GM19397 (cell line): ENCODE results near the gene WIPF2.

Experiments
- ATAC-seq: cut with Tn5 transposase; IDR thresholded peaks from one replicate; pipeline ENCODE4 v1.9.1; 2021; ENCODE audit warnings: mild to moderate bottlenecking, moderate library complexity; ENCODE audit not compliant: unreplicated experiment

WIPF2 gene

GRCh38 chr17:40244255-40244654 lies 25.2 kb downstream of the WIPF2 start:
- ATAC-seq: no peak

DNA sequence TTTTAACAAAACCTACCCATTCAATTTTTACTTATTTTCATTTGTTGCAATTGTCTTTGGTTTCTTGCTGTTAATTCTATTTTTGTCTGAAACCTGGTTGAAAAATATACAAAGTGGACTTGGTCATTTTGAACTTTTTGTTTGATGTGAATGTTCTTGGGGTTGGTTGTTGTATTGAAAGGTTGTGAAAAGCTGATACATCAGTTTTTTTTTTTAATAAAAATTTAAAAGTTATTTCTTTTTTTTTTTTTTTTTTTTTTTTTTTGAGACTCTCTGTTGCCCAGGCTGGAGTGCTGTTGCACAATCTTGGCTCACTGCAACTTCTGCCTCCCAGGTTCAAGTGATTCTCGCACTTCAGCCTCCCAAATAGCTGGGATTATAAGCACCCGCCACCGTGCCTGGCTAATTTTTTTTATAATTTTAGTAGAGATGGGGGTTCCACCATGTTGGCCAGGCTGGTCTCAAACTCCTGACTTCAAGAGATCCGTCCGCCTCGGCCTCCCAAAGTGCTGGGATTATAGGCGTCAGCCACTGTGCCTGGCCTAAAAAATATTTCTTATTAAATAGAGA lies 28.9 kb downstream of the WIPF2 start:
- no peak for ATAC-seq

DNA sequence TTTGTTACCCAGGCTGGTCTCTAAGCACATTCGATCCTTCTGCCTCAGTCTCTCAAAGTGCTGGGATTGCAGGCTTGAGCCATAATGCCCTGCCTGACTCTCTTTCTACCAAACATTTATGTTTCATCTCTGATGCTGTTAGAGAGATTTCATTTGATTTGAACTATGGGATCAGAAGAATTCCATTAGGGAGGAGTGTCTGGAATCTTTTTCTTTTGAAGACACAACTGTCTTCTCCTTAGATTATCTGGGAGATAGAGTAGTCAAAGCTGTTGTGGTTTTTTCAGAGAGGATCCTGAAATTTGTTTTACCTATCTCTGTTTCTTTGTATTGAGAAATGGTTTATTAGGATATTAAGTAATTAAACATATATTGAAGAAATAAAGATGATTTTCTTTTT lies 29.4 kb downstream of the WIPF2 start:
- no peak for ATAC-seq

- ATAC-seq: no peak
Observed at GRCh38 chr17:40251576-40251975, 32.5 kb downstream of the WIPF2 start.

DNA sequence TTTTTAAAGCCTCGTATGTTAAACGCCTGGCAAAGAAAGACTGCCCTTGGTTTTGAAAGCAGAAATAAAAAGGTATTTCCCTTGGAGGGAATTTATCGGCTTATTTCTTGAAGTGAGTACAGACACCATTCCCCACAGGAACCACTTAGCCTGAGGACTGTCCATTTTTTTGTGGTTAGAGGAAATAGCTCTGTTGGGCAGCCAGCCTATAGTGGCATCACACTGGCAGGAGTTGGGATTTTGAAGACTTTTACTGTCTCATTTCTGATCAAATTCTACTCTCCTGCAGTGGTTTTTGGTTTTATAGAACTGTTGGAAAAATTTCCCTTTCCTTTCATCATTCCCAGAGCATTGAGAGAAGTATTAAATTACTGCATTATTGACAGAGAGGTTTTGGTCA lies 34.5 kb downstream of the WIPF2 start:
- no peak for ATAC-seq

DNA sequence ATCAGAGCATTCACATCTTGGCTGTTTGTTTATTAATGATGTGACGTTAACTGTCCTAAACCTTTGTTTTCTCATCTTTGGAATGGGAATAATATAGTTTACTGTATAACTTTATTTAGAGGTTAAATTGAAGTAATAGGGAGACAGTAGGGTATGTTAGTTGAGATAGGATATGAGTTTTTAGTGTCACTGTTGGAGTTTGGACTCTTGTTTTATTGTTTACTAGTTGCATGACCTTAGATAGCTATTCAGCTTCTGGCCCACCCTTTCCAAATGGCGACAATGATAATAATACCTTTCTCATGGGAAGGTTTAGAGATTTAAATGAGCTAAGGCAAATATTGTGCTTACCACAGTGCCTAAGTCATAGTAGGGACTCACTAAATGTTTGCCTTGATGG lies 40.4 kb downstream of the WIPF2 start:
- ATAC-seq: no peak

DNA sequence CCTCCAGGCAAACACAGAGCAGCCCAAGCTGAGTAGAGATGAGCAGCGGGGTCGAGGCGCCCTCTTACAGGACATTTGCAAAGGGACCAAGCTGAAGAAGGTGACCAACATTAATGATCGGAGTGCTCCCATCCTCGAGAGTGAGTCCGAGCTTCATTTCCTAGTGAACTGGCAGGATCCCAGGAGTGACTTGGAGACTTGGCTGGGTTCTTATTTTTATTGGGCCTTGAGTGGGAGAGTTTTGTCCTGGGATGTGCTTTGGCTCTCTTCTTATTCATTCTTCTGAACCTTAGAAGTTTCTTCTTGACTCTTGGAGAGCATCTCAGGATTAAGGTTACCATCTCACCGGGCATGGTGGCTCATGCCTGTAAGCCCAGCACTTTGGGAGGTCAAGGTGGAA lies 41.4 kb downstream of the WIPF2 start:
- ATAC-seq: no peak

- no peak for ATAC-seq
Observed at GRCh38 chr17:40264458-40265185, 45.5 kb downstream of the WIPF2 start.

GRCh38 chr17:40265337-40265736 lies 46.2 kb downstream of the WIPF2 start:
- ATAC-seq: no peak

DNA sequence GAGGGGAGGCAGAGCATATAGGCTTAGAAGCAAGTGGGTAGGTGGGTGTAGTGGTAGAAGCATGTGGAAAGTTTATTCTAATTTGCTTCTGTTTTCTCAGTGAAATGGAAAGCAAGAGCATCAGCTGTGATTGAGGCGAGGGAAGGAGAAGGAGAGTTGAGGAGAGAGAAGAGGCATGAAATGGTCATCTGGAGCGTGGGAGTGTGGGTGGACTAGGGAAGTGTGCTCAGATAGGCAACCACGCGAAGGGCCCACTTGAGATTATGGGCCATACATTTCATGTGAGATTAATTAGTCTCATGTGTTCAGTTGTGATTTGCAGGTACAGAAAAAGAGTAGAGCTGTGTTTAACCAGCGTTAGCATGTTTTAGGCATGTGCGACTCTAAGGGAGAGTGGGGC lies 47.8 kb downstream of the WIPF2 start:
- no peak for ATAC-seq

DNA sequence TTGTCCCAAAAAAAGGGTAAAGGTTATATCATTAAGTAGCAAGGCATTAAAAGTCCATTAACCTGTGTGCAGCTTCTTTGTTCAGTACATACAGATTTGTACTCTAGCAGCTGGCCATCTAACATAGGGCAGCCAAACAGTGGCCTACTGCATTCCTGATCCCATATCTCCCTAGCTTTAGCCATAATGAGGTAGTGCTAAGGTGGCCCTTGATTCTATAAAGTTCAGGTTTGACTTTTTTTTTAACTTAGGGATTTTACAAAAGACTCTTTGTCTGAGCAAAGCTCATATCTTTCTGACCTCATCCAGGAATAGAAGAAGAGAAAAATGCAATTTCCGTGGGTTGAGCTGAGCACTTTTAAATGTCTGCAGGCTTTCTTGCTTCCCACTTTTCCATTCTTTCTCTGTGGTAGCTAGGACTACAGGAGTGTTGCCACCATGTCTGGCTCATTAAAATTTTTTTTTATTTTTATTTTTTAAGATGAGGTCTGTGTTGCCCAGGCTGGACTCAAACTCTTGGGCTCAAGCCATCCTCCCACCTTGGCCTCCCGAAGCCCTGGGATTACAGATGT lies 49.1 kb downstream of the WIPF2 start:
- no peak for ATAC-seq

GRCh38 chr17:40278414-40278813 lies 59.3 kb downstream of the WIPF2 start:
- no peak for ATAC-seq

DNA sequence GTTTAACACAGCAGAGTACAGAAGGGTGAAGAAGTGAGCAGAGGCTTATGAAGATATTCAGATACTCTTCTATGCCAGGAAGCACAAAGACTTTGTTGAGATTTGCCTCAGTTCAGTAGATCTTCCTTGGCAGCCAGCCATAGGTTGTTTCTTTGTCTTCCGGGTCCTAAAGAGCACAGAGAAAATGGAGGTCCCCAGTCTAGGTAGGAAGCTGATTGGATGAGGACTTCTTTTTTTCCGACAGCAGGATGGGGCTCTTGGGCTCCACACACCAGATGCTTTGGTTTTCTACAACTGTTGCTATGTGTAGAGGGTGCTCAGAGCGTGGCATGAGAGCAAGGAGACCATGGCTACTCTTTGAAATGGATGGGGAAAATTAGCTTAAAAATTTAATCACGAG lies 60.3 kb downstream of the WIPF2 start:
- no peak for ATAC-seq

DNA sequence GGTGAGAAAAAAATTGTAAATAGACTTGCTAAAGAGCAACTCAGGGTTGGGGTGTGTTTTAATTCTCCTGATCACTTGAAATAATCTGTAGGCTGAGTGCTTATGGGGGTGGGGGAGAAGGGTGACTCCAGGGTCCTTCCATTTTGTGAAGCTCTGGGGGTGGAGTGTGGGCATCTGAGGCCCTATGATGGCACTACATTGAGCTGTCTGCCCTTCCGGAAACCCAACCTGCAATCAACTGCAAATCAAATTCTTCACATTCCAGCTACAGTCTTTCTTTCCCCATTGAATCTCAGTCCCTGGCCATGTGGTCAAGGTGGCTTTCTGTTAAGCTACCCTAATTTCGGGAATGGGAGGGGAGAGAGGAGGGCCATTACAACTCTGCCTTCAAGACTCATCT lies 62.6 kb downstream of the WIPF2 start:
- ATAC-seq: no peak

- ATAC-seq: no peak
Observed at GRCh38 chr17:40283662-40284061, 64.6 kb downstream of the WIPF2 start.

GRCh38 chr17:40284085-40284713 lies 65.1 kb downstream of the WIPF2 start:
- no peak for ATAC-seq

DNA sequence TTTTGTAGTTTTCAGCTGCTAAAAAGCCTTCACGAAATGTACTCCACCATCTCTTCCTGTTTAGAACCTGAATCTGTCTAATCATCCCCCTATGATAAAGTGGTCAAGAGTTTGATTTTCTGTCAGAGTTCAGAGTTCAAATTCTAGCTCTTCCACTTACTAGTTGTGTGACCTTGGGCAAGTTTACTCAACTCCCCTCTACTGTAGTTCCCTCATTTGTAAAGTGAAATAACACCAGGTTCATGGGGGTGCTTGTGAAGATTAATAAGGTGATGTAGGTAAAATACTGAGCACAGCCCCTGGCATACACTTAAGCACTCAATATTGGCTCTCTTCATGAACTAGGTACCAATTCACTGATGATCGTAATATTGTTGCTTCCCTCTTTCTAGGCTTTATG lies 67.4 kb downstream of the WIPF2 start:
- no peak for ATAC-seq

- ATAC-seq: peak; percentile 1
Observed at GRCh38 chr17:40287159-40287493, 68.0 kb downstream of the WIPF2 start.

- peak; percentile 93 for ATAC-seq
Observed at GRCh38 chr17:40287494-40288369, 68.6 kb downstream of the WIPF2 start, which contains the start of gene CDC6. CDC6 (plus strand) TSS chr17:40287879; CDS start chr17:40289421, 1,542 bp downstream.

DNA sequence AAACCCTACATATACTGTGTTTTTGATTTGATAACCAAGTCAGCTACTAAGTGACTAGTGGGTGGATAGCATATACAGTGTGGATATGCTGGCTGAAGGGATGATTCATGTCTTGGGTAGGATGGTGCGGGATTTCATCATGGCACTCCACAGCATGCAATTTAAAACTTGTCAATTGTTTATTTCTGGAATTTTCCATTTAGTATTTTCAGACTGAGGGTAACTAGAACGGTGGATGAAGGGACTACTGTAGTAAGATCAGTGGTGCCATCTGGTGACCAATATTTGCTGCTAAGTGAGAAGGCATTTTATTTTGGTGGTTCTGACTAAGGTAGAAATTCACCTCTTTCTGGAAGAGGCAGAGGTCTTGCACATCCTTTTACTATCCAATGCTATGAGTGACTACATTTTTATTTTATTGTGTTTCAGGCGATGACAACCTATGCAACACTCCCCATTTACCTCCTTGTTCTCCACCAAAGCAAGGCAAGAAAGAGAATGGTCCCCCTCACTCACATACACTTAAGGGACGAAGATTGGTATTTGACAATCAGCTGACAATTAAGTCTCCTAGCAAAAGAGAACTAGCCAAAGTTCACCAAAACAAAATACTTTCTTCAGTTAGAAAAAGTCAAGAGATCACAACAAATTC lies 71.7 kb downstream of the WIPF2 start:
- ATAC-seq: no peak

GRCh38 chr17:40291281-40291664 lies 72.2 kb downstream of the WIPF2 start:
- ATAC-seq: no peak
